HEK293T (cell line): Measurements from ENCODE around the gene SNN.

Experiments
- ARNT ChIP-seq: fragments of 450-650 bp; IDR thresholded peaks from 2 replicates; pipeline ENCODE4 v1.6.1; 2017; ENCODE audit warnings: mild to moderate bottlenecking
- BHLHE40 ChIP-seq: fragments of 450-650 bp; IDR thresholded peaks from 2 replicates; pipeline ENCODE4 v1.6.1; 2016; ENCODE audit warnings: mild to moderate bottlenecking, moderate library complexity, borderline replicate concordance
- ELF4 ChIP-seq: fragments of 450-650 bp; IDR thresholded peaks from 2 replicates; pipeline ENCODE4 v1.6.1; 2017; ENCODE audit warnings: antibody characterized with exemption
- FOXA1 ChIP-seq: fragments of 450-650 bp; IDR thresholded peaks from 2 replicates; pipeline ENCODE4 v1.6.1; 2016; ENCODE audit warnings: mild to moderate bottlenecking
- FOXM1 ChIP-seq: fragments of 450-650 bp; IDR thresholded peaks from 2 replicates; pipeline ENCODE4 v1.6.1; 2017; ENCODE audit warnings: mild to moderate bottlenecking, borderline replicate concordance
- HDGF ChIP-seq: fragments of 450-650 bp; IDR thresholded peaks from 2 replicates; pipeline ENCODE4 v1.6.1; 2017; ENCODE audit warnings: antibody characterized with exemption, borderline replicate concordance
- LEF1 ChIP-seq: fragments of 450-650 bp; IDR thresholded peaks from 2 replicates; pipeline ENCODE4 v1.6.1; 2017; ENCODE audit warnings: mild to moderate bottlenecking, borderline replicate concordance
- NFRKB ChIP-seq: fragments of 450-650 bp; IDR thresholded peaks from 2 replicates; pipeline ENCODE4 v1.6.1; 2016; ENCODE audit warnings: mild to moderate bottlenecking, moderate library complexity
- SP1 ChIP-seq: fragments of 450-650 bp; IDR thresholded peaks from 2 replicates; pipeline ENCODE4 v1.6.1; 2017
- SUZ12 ChIP-seq: fragments of 450-650 bp; IDR thresholded peaks from 2 replicates; pipeline ENCODE4 v1.6.1; 2016; ENCODE audit warnings: mild to moderate bottlenecking
- TARDBP ChIP-seq: fragments of 450-650 bp; IDR thresholded peaks from 2 replicates; pipeline ENCODE4 v1.6.1; 2016
- ZNF384 ChIP-seq: fragments of 450-650 bp; IDR thresholded peaks from 2 replicates; pipeline ENCODE4 v1.6.1; 2016

GRCh38 chr16:11705311-11706025, 37.2 kb downstream of the SNN start:
- no peak for TF ChIP-seq SUZ12
- no peak for TF ChIP-seq SP1
- TF ChIP-seq LEF1: no peak
- TF ChIP-seq ZNF384: no peak
- TF ChIP-seq ELF4: no peak
- TF ChIP-seq BHLHE40: no peak
- TF ChIP-seq NFRKB: no peak
- no peak for TF ChIP-seq FOXM1
- no peak for TF ChIP-seq HDGF
- TF ChIP-seq FOXA1: no peak
- TF ChIP-seq ARNT: no peak
- no peak for TF ChIP-seq TARDBP
